ENCODE results near the gene NT5DC1.

NT5DC1 gene

DNA sequence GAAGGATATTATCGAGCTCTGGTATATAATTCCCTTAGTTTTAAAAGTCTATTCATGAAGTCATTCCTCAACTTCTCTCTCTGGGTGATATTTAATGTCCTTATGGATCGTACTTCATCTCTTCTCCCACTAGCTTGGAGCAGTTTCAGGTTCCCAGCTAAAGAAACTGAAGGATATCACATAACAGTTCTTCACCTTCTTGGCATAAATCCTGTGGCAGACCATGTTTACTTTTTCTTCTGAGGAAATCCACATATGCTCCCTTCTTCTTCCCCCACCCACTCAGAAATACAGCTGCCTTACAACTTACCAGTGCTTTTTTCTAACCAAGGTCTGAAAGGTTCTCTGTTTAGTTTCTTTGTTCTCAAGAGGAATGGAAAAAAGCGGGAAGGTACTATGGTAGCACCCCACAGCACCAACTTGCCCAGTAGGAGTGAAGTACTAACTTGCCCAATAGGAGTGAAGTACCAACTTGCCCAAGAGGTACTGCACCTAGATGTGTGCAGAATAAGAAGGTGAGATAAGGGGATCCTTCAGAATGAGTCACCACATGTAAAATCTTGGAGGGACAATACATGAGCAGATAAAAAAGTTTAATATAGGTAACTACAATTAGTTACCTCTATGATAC, 100.1 kb downstream of the NT5DC1 start:
- DNase-seq = no peak

DNA sequence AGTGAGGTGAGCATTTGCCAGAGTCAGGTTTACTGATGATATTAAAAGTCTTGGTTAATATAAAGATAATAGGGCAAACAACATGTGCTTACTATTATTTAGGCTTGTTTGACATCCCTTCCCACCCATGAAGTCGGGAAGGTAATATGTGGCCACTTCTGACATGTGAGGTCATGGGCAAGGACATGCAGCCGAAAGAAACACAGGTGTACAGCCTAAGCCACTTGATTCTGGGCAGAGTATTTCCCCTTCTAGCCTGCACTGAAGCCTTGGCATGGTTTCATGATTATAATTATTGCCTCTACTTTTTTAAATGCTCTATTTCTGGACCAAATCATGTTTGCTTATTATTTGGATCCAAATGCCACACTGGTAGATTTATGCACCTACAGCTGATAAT, 100.9 kb downstream of the NT5DC1 start:
- no peak for DNase-seq

DNA sequence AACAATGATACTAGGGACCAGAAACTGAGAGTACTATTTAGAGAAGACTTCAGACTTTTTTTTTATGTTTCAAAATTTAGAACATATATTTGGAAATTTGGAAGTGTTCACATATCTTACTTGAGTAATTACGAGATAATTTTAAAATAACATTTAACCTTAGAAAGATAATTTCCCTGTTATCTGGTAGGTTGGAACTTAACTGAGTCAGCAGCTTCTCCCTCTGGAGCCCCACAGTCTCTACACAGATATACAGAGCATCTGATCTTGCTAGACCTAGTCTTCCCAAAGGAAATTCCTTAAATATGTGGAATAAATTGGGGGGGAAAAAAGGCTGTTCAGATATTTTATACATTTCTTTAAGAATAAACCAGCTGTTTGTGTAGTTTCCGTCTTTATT, 104.6 kb downstream of the NT5DC1 start:
- DNase-seq = no peak

DNA sequence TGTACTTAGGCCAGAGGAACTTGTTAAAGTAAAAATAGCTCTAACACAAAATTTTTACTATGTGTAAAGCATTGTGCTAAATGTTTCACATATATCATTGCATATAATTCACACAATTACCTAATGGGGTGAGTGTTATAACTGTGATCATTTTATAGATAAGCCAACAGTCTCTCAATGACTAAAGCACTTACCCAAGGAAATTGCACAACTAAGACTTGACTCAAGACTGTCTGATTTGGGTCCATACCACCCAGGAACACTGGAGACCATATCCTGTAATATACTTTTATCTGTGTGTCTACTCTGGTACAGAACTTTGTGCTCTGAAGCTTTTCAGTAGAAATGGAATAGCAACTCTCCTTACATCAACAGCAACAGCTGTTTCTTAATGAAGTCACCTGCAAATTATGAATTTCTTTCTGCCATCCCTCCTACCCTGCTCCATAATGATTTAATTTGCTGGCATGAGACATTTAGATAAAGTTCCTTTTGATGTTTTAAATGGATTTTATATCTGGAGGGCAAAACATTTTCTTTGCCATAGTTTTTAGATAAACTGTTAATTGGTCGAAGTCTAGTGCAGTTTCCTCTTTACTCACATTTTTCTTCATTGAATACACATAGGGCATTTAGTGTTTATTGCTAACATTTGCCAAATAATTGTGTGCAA, 105.7 kb downstream of the NT5DC1 start:
- DNase-seq = no peak

- no peak for DNase-seq
Measured at GRCh38 chr6:116208056-116208785, 107.6 kb downstream of the NT5DC1 start.

DNA sequence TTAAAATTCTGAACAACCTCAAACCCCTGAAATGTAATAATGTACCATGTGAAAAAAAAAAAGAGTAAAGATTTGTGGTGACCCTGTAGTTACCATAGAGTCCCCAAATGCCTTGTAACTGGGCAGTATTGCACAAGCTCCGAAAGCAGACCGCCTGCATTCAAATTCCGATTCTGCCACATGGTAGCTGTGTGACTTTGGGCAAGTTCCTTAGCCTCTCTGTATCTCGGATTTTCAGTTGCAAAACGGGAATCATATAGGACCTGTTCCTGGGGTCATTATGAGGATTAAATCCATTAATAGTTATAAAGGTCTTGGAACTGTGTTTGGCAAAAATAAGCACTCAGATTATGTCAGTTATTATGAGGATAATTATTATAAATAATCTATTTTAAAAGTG, 109.7 kb downstream of the NT5DC1 start:
- no peak for DNase-seq

- DNase-seq = no peak
Measured at GRCh38 chr6:116210750-116211425, 110.2 kb downstream of the NT5DC1 start.

DNA sequence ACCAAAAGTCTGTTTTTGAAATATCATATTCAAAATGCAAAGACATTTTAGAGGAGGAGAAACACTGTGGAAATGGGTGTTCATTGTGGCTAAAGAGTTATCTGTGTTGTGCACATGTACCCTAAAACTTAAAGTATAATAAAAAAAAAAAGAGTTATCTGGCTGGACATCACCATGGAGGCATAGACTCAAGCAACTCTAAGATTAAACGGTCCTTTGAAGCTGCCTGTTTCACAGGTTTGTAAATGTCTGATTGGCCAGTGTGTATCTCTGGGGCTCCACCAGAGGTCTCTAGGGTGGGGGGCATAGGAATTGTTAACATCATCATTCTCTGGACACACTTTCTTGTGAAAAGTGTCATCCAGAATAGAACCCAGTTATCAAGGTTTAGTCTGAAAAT, 114.0 kb downstream of the NT5DC1 start:
- DNase-seq = no peak

- DNase-seq = no peak
Measured at GRCh38 chr6:116215414-116215813, 114.8 kb downstream of the NT5DC1 start.

- peak; percentile 35 for DNase-seq
Measured at GRCh38 chr6:116217069-116217468, 116.4 kb downstream of the NT5DC1 start.

GRCh38 chr6:116218172-116218633, 117.5 kb downstream of the NT5DC1 start:
- DNase-seq = peak; percentile 9

DNA sequence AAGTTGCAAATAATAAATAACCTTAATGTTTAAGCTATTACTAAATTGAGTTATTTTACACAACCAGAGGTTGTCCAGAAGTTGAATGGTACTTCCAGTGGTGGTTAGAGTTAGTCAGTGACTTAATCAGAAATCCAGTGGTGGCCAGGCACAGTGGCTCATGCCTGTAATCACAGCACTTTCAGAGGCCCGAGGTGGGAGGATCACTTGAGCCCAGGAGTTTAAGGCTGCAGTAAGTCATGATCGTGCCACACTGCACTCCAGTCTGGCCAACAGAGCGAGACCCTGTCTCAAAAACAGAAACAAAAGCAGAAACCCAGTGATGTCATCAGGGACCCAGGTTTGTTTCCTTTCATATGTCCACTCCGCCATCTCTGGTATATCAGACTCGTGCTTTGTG, 118.2 kb downstream of the NT5DC1 start:
- DNase-seq = no peak

GRCh38 chr6:116221067-116221466, 120.4 kb downstream of the NT5DC1 start:
- no peak for DNase-seq

- DNase-seq = no peak
Measured at GRCh38 chr6:116221911-116222310, 121.3 kb downstream of the NT5DC1 start.

DNA sequence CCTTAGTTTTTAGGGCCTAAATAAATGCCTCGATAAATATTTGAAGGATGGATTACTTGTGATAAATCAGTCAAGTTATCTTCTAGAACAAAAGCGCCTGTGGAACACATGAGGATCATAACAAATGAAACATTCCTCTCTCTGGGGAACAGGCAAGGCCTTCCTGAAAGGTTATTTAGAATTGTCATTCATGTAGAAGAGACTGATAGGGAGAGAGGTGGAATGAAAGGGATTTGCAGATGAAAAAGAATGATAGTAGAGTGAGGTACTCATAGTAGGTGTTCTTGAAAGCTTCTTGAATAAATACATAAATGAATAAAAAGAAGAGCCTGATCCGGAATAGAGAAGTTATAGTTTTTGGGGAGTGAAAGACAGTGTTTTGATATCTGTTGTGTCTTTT, 122.7 kb downstream of the NT5DC1 start:
- no peak for DNase-seq

- no peak for DNase-seq
Measured at GRCh38 chr6:116229287-116229913, 128.7 kb downstream of the NT5DC1 start.

GRCh38 chr6:116234689-116235088, 134.0 kb downstream of the NT5DC1 start:
- DNase-seq = no peak

DNA sequence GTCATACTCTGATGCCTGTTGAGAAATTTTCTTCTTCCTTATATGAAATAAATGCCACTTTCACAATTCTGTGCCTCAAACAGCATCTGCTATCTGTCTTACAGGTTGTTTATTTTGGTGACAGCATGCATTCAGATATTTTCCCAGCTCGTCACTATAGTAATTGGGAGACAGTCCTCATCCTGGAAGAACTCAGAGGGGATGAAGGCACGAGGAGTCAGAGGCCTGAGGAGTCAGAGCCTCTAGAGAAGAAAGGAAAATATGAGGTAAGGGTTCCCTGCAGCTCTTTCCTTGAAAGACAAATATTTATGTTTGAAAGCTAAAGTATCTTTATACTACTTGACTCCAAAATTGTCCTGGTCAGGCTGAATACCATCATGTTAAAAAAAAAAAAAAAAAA, 137.4 kb downstream of the NT5DC1 start:
- no peak for DNase-seq

DNA sequence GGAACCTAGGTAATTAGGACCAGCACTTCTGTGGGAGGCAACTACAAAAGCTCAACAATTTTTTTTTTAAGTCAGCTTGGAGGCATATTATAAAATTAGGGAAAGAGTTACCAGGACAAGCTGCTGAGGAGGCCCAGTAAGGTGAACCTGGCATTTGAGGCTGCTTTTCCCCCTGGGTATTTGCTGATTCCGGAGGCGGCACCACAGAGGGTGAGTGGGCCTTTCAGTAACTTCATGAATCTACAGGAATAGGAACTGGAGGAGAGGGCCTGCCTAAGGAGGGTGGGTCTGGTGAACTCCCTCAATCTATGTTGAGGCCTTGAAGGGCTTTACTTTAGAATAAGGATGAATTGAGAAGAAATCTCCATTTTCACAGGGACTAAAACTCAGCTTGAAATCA, 138.6 kb downstream of the NT5DC1 start:
- DNase-seq = no peak

- no peak for DNase-seq
Measured at GRCh38 chr6:116239856-116240255, 139.2 kb downstream of the NT5DC1 start.

- DNase-seq = no peak
Measured at GRCh38 chr6:116244284-116244683, 143.6 kb downstream of the NT5DC1 start.

DNA sequence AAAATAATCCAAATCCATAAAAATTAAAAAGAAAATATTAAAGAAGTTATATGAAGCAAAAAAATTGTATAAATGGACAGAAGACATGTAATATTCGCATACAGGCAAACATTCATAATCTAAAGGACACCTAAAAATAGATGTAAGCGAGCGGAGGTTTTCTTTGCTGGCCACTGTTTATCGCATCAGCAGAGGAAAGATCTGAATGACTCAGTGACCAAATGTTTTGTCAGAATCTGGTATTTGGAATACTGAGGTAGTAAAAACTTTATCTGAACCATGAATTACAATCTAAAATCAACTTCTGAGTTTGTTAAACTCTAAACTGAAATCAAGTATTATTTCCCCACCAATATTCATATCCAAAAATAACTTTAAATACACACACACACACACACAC, 145.4 kb downstream of the NT5DC1 start:
- DNase-seq = no peak

GRCh38 chr6:116247285-116247684, 146.6 kb downstream of the NT5DC1 start:
- DNase-seq = no peak
